Fibroblast of peridontal ligament (primary cell): ENCODE measurements around the gene NAT9.

ENCODE experiments used
- DNase-seq: peaks from one replicate; pipeline ENCODE4 v3.0.0-alpha.2; 2010; ENCODE audit errors: extremely low read depth

Gene NAT9

GRCh38 chr17:74744714-74745547, 31.2 kb downstream of the NAT9 start:
- DNase-seq = peak; percentile 65

- DNase-seq = no peak
Measured at GRCh38 chr17:74744349-74744713, 31.8 kb downstream of the NAT9 start.

GRCh38 chr17:74743755-74744154, 32.4 kb downstream of the NAT9 start:
- no peak for DNase-seq

GRCh38 chr17:74742978-74743545, 33.1 kb downstream of the NAT9 start:
- DNase-seq = no peak

- DNase-seq = no peak
Measured at GRCh38 chr17:74742153-74742515, 34.0 kb downstream of the NAT9 start.

GRCh38 chr17:74740641-74741387, 35.3 kb downstream of the NAT9 start:
- no peak for DNase-seq

GRCh38 chr17:74740173-74740572, 36.0 kb downstream of the NAT9 start:
- DNase-seq = no peak

- DNase-seq = no peak
Measured at GRCh38 chr17:74739227-74739831, 36.8 kb downstream of the NAT9 start.

GRCh38 chr17:74738051-74738996, 37.8 kb downstream of the NAT9 start:
- DNase-seq = no peak

- no peak for DNase-seq
Measured at GRCh38 chr17:74737299-74738050, 38.7 kb downstream of the NAT9 start.

GRCh38 chr17:74736513-74737298, 39.4 kb downstream of the NAT9 start, which contains the start of gene RAB37:
RAB37 (plus strand) TSS chr17:74737256; CDS start chr17:74737273, 17 bp downstream.
- DNase-seq = no peak

- DNase-seq = no peak
Measured at GRCh38 chr17:74734256-74734655, 41.9 kb downstream of the NAT9 start.

- DNase-seq = no peak
Measured at GRCh38 chr17:74733365-74734122, 42.6 kb downstream of the NAT9 start.

GRCh38 chr17:74732042-74732867, 43.9 kb downstream of the NAT9 start:
- DNase-seq = no peak

- DNase-seq = no peak
Measured at GRCh38 chr17:74731347-74731605, 44.9 kb downstream of the NAT9 start.

GRCh38 chr17:74730491-74731346, 45.4 kb downstream of the NAT9 start:
- DNase-seq = no peak

- DNase-seq = no peak
Measured at GRCh38 chr17:74729866-74730265, 46.3 kb downstream of the NAT9 start.
